SKM-1 (cell line): ENCODE measurements around the gene NPAS3.

ENCODE experiments used
- DNase-seq: peaks from one replicate; lab custom pipeline; 2025; ENCODE audit not compliant: unreplicated experiment; lab: John Stamatoyannopoulos, UW

NPAS3 gene

DNA sequence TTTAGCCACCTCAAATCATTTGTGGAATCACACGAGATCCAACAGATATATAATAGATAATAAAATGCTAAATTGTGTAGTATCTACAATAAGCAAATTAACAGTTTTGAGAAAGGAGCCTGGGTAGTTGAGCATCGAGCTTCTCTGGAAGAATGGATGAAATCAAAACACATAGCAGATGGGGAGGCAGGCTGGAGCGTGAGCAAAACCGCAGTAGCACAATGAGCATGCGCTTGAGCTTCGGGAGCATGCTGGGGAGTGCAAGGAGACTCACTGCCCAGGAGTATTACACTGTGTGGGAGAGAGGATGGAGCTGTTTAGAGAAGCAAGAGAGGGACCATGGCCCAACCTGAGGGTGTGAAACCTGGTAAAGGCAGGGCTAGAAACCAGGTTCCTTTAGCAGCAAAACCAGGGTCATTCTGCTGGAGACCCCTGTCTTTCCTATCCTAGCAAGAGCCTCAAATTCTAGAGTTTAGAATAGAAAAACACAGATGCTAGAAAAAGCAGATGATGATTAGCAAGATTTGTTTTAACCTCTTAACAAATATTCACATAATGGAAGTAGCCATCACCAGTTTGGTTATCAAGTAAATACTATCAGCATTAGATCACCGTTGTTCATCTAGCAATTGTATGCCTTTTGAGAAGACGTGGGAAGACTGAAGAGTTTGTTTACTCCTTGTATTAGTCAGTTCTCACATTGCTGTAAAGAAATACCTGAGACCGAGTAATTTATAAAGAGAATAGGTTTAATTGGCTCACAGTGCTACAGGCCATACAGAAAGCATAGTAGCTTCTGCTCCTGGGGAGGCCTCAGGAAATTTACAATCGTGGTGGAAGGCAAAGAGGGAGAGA lies 527.4 kb downstream of the NPAS3 start:
- no peak for DNase-seq

DNA sequence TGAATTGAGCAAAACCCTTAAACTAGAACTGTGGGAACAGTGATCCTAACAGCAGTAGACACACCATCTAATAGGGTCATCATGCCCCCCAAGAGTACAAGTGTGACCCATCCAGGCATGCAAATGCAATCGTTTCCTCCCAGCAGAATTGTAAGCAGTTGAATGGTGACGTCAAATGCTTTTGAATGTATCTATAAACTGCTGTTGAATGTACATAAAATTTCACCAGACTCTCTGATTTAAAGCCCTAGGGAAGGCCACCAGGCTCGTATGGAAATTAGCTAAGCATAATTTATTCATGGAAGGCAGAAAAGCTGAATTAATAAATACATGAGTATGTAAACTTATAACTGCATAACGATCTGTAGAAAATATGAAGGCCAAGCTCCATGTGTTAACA lies 529.3 kb downstream of the NPAS3 start:
- DNase-seq = no peak

DNA sequence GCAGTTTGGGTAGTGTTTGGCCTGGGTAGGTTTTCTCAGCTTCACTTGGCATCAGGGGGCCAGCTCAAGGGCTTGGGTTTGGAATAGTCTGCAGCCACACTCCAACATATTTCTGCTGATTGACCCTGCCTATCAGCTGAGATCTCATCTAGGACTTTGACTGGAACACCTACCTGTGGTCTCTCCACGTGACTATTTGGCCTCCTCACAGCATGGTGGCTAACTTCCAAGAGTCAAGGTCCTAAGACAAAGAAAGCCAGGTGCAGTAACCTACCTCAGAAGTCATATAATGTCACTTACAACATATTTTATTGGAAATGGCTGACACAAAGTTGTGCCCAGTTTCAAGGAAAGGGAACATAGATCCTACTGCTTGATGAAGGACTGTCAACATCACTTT lies 531.2 kb downstream of the NPAS3 start:
- no peak for DNase-seq

DNA sequence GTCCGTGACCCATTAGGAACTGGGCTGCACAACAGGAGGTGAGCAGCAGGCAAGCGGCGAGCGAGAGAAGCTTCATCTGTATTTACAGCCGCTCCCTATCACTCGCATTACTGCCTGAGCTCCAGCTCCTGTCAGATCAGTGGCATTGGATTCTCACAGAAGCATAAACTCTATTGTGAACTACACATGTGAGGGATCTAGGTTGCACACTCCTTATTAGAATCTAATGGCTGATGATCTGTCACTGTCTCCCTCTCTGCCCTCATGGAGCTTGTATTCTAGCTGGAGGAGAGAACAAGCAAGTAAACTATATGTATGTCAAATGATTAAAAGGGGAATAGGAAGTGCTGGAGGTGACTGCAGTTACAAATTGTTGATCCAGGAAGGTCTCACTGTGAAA lies 533.1 kb downstream of the NPAS3 start:
- DNase-seq = no peak

DNA sequence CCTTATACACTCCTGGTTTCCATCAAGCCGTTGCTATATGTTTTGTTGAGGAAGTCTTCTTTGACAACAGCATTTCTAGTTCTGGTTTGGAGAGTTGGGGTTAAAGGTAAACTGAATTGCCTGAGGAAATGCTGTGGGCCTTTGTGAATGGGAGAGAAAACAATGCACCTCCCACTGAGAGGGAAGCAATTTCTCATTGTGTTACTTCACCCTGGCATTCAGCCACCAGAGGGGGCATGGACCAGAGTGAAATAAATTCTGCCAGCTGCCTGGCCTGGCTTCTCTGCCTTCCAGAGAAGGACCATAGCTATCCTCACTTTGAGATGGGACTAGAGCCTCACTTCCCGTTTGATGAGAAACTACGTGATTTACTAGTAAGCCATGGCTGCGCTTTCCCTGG lies 536.9 kb downstream of the NPAS3 start:
- no peak for DNase-seq

DNA sequence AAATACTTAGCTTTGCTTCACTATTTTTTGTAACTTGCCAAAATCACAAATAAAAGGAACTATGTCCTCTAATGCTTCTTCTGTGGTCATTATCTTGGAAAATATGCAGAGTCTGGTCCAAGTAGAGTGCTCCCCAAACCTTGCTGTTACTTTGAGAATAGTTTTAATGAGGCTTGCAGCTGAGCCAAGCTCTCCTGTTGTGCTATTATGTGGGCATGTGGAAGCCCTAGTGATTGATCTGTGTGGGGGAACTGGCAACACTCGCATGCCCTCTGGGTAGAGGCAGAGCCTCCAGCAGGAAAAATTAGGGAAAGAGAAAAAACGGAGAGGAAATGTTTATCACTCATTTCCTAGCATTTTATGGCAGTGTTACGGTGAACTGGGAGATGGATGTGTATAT lies 539.1 kb downstream of the NPAS3 start:
- DNase-seq = no peak

DNA sequence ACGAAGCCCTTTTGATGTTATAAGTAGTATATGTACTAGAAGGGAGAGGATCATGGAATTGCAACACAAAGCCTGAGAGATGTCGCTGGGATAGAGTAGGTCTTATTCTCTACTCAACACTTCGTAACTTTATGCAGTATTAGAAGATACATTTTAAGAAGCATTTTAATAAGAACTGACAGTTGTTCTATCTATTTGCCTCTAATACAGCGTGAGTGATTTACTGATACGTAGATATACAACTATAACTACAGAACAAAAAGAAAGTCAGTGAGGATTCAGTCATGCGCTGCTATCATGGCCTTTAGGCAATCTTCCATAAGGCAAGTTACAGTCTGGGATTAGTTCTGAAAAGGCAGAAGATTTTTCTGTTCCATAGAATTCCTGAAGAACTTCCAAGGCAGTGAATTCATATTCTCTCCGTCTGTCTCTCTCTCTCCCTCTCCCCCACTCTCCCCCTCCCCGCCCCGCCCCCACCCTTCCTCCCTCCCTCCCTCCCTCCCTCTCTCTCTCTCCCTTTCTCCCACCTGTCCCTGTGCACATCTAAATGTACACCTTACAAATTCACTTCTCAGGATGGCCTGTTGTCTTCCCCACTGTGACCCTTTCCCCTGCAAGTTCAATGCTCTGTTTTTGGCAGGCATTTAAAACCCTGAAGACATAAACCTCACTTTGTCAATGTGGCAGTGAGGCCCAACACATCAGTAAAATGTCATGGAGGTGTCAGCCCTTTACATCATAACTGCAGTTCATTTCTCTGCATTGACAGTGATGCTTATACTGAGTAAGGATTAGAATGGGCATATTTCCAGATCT lies 541.6 kb downstream of the NPAS3 start:
- no peak for DNase-seq

DNA sequence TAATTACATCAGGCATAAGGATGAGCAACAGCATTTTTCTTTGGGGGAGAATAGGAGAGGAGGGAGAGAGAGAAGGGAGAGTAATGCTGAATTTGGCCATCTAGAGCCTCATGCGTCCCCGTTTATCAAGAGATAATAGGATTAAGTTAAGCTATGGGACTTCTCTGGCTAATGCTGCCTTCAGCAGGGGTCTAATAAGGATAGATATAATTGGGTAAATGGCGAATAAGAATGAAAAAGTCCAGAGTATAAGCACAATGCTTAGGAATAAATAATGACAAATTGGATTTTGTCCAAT lies 542.2 kb downstream of the NPAS3 start:
- no peak for DNase-seq

DNA sequence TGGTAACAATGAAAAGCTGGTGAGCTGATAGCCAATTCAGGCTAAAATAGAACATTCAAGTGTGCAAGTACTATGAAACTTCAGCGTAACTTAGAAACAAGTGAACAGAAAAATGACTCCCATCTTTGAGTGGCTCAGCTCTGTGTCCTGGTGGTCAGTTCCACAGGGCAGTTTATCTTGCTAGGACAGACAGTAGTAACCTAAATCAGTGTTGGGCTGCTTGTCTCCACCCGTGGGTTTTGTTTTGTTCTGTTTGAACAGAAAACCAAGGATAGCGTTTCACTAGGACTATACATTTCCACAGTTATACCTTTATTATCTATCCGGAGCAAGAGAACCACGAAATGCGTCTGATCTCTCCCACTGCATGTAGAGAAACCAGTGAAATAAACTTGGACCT lies 544.4 kb downstream of the NPAS3 start:
- no peak for DNase-seq

DNA sequence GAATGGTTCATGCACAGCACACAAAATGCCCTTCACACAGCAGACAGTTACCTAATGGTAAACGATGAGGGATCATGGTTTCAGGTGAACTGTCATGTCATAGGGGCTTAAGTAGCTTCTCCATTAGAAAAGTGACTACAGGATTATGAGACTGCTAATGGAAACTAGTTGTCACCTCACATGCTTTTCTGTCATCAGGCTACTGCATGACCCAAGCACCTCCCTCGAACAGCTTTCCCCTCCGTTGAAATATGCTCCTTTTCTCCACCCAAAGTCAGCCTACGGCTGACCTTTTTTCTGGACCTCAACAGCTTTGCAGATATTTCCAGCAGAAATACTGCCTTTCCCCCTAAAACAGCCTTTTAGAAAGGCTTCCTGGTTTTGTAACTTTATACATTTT lies 544.9 kb downstream of the NPAS3 start:
- DNase-seq = no peak

DNA sequence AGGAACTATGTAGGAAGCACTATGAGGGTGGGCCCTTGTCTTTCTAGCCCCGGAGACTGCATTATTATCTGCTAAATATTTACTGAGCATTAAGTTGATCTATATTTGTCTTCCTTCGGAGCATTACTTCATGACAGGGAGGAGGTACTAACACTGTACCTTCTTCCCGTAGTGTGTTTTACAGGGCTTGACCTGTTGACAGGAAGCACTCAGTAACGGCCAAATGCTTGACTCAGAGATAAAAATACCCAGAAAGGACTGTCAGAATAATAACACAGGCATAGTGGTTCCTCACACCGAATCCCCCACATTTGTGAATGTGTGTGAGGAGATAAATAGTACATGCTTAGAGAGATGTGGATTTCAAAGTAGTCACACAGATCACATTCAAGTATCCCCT lies 545.6 kb downstream of the NPAS3 start:
- DNase-seq = no peak

DNA sequence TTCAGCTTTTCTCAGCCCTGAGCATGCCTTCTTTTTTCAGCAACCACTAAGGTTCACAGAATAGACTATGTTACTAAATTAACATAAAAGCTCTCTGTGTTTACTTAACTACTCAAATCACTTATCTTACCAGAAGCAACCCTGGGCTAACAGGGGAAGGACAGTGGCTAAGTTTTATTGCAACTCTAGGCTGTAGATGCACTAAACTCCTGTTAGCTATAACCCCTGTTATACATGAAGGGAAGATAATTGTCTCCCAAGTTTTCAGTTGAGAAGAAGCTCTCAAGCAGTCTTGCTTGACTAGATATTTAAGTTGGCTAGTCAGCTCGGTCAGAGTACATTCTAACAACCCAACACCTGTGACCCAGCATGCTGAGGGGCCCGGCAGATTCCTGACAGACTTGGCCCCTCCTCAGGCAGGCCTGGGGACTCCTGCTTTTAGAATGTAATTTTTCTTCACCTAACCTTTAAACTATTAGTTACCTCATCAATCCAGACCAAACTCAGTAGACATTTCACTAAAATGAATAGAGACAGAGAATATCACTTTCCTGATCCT lies 547.7 kb downstream of the NPAS3 start:
- no peak for DNase-seq

DNA sequence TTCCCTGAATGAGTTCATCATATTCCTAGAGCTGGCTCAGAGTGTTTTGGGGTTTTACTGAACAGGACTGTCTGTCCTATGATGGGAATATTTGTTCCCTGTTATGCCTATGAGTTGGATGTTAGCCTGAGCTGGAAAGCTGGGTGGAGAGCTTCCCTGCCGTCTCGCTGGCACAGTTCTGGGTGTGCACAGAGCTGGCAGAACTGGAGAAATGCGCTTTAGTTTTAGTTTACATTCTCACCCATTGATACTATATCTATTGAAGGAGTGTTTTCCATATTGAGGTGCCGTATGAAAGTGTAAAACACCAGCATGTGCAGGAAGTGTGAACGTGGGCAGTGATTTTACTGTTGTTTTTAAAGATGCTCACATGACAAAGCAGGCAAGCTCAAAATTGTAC lies 549.9 kb downstream of the NPAS3 start:
- DNase-seq = no peak

DNA sequence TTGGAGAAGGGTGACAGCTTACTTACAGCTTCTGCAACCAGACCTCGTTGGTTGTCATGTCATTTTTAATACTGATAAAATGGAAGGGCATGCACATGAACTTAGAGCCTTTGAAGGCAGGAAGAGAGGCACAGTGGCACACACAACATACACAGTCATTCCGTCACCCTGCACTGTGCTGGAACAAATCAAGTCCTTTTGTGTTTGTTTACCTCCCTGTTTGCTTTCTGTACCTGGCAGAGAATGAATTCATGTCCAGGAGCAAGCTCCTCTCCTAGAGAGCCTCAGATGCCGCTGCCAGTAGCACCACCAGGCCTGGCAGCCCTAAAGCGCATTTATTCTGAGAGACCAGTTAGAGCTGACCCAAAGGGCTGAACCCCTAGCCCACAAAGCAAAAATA lies 551.9 kb downstream of the NPAS3 start:
- no peak for DNase-seq

DNA sequence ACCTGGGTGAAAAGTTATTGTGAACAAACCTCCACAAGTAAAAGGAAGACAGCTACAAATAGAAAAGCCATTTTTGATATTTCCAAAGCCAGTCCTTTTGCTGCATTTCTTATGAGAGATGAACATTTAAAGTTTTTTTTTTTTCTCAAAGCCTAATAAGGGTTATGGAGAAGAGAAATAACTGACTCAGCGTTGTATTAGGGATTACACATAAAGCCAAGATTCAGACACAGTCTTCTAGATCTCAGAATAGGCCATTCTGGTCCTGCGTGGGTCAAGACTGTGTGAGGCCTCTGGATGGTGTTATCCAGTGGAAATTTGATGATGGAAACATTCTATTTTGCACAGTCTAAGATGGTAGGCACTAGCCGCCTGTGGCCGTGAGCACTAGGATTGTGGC lies 552.4 kb downstream of the NPAS3 start:
- no peak for DNase-seq

DNA sequence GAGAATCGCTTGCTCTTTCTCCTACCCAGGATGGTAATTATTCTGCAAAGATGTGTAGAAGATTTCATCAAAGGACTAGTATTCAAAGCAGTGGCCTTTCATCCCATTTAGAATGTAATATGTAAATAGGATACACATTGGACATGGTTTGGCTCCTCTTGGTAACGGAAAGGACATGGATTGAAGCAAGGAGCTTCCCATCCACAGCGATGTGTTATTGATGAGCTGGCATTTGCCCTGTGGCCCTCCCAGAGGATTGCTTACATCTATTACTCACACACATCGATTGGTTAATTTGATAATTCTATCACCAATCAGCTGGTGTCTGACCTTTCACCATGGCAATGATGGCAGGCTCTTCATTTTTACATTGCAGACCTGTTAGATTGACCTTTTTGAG lies 553.8 kb downstream of the NPAS3 start:
- DNase-seq = no peak

DNA sequence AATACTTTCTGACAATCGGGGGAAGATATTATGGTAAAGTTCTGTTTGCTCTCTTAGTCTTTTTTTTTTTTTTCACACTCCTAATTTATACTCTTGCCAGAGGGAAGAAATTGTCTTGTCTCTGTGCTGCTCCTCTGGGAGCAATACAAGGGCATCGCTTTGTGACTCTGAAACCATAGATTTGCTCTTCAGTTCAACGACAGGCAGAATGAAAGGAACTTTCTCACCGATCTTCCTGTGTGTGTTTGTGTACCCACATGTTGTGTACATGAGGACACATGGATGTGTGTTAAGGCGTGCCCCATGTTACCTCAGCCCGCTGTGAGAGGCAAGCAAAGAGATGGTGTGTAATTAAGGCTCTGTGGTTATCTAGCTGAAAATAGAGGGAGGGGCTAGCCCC lies 554.6 kb downstream of the NPAS3 start:
- DNase-seq = no peak

DNA sequence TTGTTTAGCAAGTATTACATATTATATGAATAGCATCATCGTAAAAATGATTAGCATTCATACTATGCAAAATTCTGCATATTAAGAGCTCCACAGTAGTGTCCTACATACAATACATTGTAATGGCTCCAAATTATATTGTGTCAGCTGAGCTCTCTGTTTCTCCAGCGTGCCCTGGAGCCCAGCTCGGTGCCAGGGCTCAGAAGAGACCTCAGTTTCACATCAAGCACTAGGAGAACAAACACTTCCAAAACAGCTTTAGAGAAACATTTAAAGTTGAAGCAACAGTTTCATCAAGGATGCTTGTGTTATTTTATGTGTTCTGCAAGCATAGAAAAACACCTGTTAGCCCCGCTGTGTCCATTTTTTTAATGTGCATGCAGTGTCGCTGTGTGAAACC lies 555.3 kb downstream of the NPAS3 start:
- no peak for DNase-seq

DNA sequence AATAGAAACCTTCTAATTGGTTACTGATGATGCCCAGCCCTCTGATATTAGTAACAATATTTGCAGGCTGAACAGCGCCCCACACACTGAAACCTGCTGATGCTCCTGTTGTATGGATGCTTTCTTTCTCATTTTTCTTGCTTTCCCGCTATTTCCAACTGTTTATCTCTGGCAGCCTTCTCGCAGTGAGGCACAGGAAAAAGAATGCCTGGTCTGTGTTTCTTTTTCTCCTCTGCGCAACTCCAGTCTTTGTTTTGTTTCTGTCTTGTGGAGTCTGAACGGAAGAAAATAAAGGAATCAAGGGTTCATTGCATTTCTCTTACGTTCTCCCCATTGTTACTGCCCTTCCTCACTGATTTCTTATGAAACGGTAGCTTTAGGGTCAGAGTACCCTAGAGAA lies 561.0 kb downstream of the NPAS3 start:
- DNase-seq = no peak

DNA sequence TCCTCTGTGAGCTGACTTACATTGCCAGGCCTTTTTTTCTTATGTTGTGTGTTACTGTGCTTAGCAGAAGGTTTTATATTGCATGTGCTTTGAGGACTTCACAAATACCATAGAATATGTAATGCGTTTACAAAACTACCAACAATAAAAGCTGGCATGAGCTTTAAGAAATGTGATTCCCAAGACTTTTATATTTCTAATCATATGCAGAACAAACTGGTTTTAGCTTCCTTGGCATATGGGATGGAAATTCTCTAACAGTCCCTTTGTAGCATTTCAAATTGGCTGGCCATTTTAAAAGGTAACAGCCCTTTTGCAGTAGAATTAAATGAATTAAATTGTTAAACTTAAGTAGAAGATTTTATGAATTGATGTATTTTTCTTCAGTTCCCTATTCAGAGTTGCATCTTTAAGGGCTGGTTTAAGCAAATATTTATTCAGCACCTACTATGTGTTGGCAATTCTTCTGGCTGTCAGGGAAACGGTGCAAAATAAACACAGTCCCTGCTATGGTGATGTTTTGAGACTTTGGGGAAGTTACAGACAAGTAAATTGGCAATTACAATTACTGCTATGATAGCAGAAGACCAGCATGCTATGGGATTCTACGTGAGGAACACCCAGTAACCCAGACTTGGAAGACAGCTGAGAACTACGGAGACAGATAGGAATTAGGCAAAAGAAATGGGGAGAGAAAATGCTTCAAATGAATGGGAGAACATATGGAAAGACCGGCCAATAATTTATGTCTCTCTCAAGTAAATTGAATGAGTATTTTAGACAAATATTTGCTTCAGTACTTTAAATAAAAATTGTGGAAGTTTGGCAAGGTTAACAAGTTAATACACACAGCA lies 565.8 kb downstream of the NPAS3 start:
- no peak for DNase-seq

DNA sequence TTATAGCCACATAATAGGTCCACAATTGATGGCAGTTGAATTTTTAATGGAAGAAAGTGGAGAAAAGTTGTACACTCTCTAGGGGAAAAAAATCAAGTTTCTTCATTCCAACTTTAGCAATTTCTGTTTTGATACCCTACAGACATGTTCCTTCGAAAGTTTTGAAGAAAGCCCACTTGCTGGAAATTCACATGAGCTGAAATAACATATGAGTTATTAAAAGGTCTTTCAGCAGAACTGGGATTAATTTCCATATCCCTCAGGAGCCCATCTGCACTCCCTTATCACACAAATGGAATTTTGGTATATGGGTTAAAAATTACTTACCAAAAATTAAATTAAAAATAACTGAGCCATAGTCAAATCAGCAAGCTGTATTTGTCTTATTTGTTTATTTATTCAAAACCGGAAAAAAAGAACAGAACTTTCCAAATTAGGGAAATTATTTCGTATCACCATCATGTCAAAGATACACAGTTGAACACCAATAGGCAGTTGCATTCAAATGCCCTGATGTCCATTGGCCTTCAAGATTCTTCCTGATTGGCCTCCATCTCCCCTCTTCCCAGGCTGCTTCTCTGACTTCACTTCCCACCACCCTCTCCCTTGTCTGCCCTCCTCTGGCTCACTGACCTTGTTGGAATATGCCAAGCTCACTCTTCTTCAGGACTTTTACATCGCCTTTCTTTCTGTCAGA lies 566.7 kb downstream of the NPAS3 start:
- no peak for DNase-seq
